GM10266 (cell line): ENCODE results near the gene LGALS3BP.

Experiments used
- DNase-seq: peaks from one replicate; pipeline ENCODE4 v3.0.0; 2012; ENCODE audit errors: extremely low spot score
- CTCF ChIP-seq: IDR thresholded peaks from 2 replicates; pipeline ENCODE4 v1.5.1; 2012; ENCODE audit warnings: mild to moderate bottlenecking, low read depth; ENCODE audit not compliant: control insufficient read depth, insufficient read depth; ENCODE audit errors: missing control alignments

Gene LGALS3BP

GRCh38 chr17:78960928-78961327, 18.8 kb downstream of the LGALS3BP start:
- TF ChIP-seq CTCF = no peak
- DNase-seq = no peak

GRCh38 chr17:78959803-78960202, 19.9 kb downstream of the LGALS3BP start:
- no peak for DNase-seq
- no peak for TF ChIP-seq CTCF

- no peak for DNase-seq
- TF ChIP-seq CTCF = no peak
Observed at GRCh38 chr17:78958641-78959127, 21.0 kb downstream of the LGALS3BP start.

- no peak for TF ChIP-seq CTCF
- DNase-seq = no peak
Observed at GRCh38 chr17:78957128-78957527, 22.6 kb downstream of the LGALS3BP start.

GRCh38 chr17:78956254-78956653, 23.5 kb downstream of the LGALS3BP start:
- TF ChIP-seq CTCF = no peak
- no peak for DNase-seq

GRCh38 chr17:78954684-78955083, 25.0 kb downstream of the LGALS3BP start:
- no peak for DNase-seq
- TF ChIP-seq CTCF = no peak

DNA sequence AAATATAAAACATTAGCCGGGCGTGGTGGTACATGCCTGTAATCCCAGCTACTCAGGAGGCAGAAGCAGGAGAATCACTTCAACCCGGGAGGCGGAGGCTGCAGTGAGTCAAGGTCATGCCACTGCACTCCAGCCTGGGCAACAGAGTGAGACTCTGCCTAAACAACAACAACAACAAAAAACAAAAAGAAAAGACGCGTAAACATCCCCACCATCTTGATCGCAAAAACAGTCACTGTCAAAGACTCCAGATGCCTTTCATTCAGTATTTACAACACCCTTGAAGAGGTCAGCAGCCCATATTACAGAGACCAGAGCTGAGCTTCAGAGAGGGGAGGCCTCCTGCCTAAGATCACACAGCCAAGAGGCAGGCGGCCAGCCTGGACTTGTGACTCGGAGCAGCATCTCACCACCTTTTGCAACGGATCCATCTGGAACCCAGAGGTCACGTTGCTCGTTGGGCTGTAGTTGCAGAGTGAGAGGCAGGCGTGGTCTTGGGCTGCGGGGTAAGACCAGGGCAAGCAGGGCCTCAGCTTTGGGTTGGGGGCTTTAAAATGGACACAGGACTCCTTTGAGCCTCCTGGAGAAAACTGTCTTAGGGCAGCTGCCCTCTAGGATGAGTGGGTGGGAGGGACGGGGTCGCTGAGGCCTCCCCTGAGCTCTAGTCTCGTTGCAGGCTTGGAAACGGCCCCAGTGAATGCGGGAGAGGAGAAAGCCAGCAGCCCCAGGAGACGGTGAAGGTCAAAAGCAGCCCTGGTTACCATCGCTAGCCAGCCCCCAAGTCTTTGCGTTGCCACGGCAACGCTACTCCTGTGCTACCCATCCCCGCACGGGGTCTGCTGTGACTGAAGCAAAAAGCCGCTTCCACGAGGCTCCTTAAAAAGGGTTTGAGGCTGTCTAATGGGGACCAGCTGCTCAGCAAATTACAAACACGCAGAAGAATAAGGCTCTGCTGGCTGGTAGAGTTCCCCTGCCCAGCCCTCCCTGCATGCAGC, 26.1 kb downstream of the LGALS3BP start:
- DNase-seq = no peak
- no peak for TF ChIP-seq CTCF
